Effector memory CD8-positive, alpha-beta T cell (primary cell): ENCODE measurements around the gene CSK.

ENCODE experiments used
- ATAC-seq: fragments of 150-1000 bp; cut with Tn5 transposase; replicated peaks from 2 replicates; pipeline ENCODE4 v1.10.0; 2021; ENCODE audit warnings: mild to moderate bottlenecking, moderate library complexity
- DNase-seq, 3 experiments: peaks; one replicate each; pipeline ENCODE4 v3.0.0; 2021
- H3K27ac Mint-ChIP-seq, 2 donors: one replicate each; pipeline ENCODE4 v1.8.0; 2022; ENCODE audit warnings: mild to moderate bottlenecking in 2 of 2, mixed read lengths in 2 of 2, moderate library complexity in 2 of 2
- H3K27me3 Mint-ChIP-seq, 2 donors: one replicate each; pipeline ENCODE4 v1.8.0; 2022; ENCODE audit warnings: mixed read lengths in 2 of 2
- H3K36me3 Mint-ChIP-seq: one replicate; pipeline ENCODE4 v1.8.0; 2022; ENCODE audit warnings: mild to moderate bottlenecking, moderate library complexity, mixed read lengths; ENCODE audit not compliant: insufficient read depth
- H3K4me1 Mint-ChIP-seq, 2 donors: one replicate each; pipeline ENCODE4 v1.8.0; 2022; ENCODE audit warnings: low read depth in 2 of 2, mixed read lengths in 2 of 2
- H3K4me3 Mint-ChIP-seq, 2 donors: one replicate each; pipeline ENCODE4 v1.8.0; 2022; ENCODE audit warnings: mild to moderate bottlenecking in 2 of 2, mixed read lengths in 2 of 2, moderate library complexity in 2 of 2
- H3K9me3 Mint-ChIP-seq, 2 donors: one replicate each; pipeline ENCODE4 v1.8.0; 2022; ENCODE audit warnings: mixed read lengths in 2 of 2

CSK gene

DNA sequence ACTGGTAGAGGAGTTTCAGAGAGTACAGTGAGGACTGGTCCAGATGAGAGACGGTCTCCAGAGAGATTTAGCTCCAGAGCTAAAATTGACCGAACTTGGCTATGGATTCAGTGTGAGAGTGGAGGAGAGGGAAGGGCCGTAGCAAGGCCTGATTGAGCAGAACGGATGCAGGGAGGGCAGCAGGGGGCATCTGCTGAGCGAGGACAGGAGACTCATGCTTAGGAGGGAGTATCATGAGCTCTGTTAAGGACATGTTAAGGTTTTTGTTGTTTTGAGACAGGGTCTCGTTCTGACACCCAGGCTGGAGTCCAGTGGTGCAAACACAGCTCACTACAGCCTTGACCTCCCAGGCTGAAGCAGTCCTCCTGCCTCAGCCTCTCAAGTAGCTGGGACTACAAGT lies 23.1 kb downstream of the CSK start:
- Mint-ChIP-seq H3K36me3 (peaks cover 48% of the 10 kb centered on the region), H3K9me3 (no peaks in the 10 kb centered on the region), H3K27me3 (no peaks in the 10 kb centered on the region), H3K4me1 (peaks cover 26 to 36% of the 10 kb centered on the region in 2 donors), H3K27ac (peak overlapping the region; percentile 67 to 80), H3K4me3 (no peak overlapping the region)
- no peak for ATAC-seq
- DNase-seq = no peak

DNA sequence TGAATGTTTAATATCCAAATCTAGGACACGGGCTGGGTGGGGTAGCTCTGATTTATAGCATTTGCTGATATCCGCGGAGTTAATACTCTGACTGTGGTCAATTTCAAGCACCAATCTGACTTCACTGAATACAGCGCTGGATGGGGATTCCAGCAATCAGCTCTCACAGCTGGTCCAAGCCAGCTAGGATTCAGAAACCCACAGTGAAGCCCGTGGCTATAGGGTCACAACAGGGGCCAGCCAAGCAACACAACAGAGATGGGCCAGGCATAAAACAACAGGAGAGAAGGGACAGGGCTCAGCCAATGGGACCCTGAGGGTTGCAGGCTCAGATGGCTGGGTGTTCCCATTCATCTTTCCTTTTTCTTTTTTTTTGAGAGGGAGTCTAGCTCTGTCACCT lies 25.4 kb downstream of the CSK start:
- peaks cover 24% of the 10 kb centered on the region for H3K36me3 Mint-ChIP-seq
- DNase-seq (no peak), ATAC-seq (no peak)
- no peaks in the 10 kb centered on the region for H3K27me3 Mint-ChIP-seq
- peak overlapping the region; percentile 33 to 82 for H3K27ac Mint-ChIP-seq
- no peaks in the 10 kb centered on the region for H3K9me3 Mint-ChIP-seq
- no peak overlapping the region for H3K4me3 Mint-ChIP-seq
- peaks cover 22 to 32% of the 10 kb centered on the region in 2 donors for H3K4me1 Mint-ChIP-seq

GRCh38 chr15:74808078-74808839 lies 26.4 kb downstream of the CSK start:
- Mint-ChIP-seq H3K27me3 (no peaks in the 10 kb centered on the region), H3K27ac (peak overlapping the region; percentile 53 to 82), H3K9me3 (no peaks in the 10 kb centered on the region), H3K4me1 (peaks cover 22 to 32% of the 10 kb centered on the region in 2 donors), H3K36me3 (peaks cover 14% of the 10 kb centered on the region), H3K4me3 (no peak overlapping the region)
- ATAC-seq (no peak), DNase-seq (no peak)

DNA sequence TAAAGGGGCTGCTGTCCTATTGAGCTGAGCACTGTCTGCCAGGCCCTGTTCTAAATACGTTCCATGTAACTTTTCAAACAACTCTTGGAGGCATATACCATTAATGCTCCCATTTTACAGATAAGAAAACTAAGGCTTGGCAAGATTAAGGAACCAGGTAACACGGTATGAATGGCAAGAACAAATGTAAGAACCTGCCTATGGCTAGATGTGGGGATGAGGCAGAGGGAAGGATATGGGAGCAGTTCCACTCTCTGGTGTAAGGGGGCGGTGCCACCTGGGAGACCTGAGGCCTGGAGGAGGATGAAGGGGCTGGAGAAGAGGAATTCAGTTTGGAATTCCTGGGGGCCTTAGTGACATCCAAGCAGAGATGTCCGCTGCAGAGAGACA lies 27.0 kb downstream of the CSK start:
- Mint-ChIP-seq H3K4me3 (no peak overlapping the region), H3K9me3 (no peaks in the 10 kb centered on the region), H3K27ac (peak overlapping the region; percentile 53 to 82), H3K36me3 (peaks cover 10% of the 10 kb centered on the region), H3K27me3 (no peaks in the 10 kb centered on the region), H3K4me1 (peaks cover 22 to 31% of the 10 kb centered on the region in 2 donors)
- DNase-seq (no peak), ATAC-seq (no peak)

DNA sequence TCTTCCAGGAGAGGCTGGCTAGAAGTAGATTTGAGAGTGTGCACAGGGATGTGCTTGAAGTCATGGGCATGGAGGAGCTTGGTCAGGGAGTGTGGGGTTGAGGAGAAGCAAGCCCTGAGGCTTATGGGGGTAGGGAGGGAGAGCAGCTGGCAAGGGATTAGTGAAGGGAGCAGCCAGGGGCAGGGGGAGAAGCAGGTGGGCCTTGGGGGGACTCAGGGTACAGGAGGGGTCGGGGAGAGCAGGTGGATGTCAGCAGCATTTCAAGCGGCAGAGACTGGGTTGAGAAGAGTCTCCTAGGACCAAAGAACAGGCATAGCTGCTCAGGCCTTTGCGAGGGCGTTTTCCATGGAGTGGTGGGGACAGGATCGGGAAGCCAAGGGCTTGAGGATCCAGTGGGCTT lies 27.4 kb downstream of the CSK start:
- H3K4me1 Mint-ChIP-seq = peaks cover 22 to 27% of the 10 kb centered on the region in 2 donors
- ATAC-seq = no peak

GRCh38 chr15:74809956-74810355 lies 28.1 kb downstream of the CSK start:
- DNase-seq (no peak), ATAC-seq (no peak)
- H3K27ac Mint-ChIP-seq = peak overlapping the region in 1 of 2 donors; percentile 82
- no peak overlapping the region for H3K4me3 Mint-ChIP-seq
- peaks cover 20 to 26% of the 10 kb centered on the region in 2 donors for H3K4me1 Mint-ChIP-seq
- no peaks in the 10 kb centered on the region for H3K9me3 Mint-ChIP-seq
- peaks cover 7% of the 10 kb centered on the region for H3K36me3 Mint-ChIP-seq
- no peaks in the 10 kb centered on the region for H3K27me3 Mint-ChIP-seq

More for the DNA sequence above, 27.4 kb downstream of the CSK start:
- H3K27me3 Mint-ChIP-seq = no peaks in the 10 kb centered on the region
- peaks cover 7% of the 10 kb centered on the region for H3K36me3 Mint-ChIP-seq
- no peaks in the 10 kb centered on the region for H3K9me3 Mint-ChIP-seq
- DNase-seq = no peak
- H3K4me3 Mint-ChIP-seq = no peak overlapping the region
- peak overlapping the region; percentile 53 to 82 for H3K27ac Mint-ChIP-seq

- Mint-ChIP-seq H3K9me3 (no peaks in the 10 kb centered on the region), H3K4me3 (no peak within 1 kb of the TSS), H3K27me3 (peaks cover 0 to 6% of the 10 kb centered on the region in 2 donors), H3K36me3 (peaks cover 4% of the 10 kb centered on the region), H3K4me1 (peaks cover 14 to 15% of the 10 kb centered on the region in 2 donors), H3K27ac (no peak within 1 kb of the TSS)
- no peak for ATAC-seq
- no peak for DNase-seq
Measured at GRCh38 chr15:74812533-74812932, 30.7 kb downstream of the CSK start, which contains the start of gene LMAN1L. Gene LMAN1L (plus strand): TSS chr15:74812835. CDS start chr15:74812855, 20 bp downstream.

DNA sequence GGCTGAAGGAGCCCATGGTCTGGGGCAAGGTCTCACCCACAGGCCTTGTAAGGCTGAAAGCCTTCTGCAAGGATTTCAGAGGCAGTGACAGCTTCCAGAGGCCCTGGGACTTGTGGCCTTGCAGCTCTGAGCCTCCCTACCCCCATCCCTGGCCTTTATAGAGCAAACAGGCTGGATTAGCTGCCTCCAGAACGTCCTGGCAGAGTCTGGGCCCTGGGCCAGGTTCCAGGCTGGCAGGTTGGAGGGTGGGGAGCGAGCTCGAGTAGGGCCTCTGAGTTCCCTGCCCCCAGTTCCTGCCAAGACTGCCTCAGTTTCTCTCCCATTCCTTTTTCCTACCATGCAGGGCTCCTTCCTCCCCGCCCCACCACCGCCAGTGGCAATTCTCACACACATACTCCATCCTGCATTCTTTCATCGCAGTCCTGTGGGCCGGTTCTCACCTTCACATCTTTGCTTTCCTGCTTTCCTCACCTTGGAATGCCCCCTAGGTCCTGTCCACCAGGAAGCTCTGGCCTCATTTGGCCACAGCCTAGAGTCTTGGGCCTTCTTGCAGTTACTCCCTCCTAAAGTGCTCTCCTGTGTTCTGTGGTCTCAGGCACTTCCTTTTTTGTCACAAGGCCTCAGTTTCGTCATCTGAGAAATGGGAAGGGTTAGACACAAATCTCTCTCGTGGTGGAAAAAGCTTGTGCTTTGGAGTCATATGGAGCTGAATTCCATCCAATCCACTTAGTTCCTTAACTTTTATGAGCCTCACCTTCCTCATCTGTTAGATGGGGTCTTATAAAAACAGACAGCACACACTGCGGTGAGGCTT lies 33.4 kb downstream of the CSK start:
- Mint-ChIP-seq H3K9me3 (no peaks in the 10 kb centered on the region), H3K4me3 (no peak overlapping the region), H3K36me3 (no peaks in the 10 kb centered on the region), H3K27me3 (peaks cover 0 to 21% of the 10 kb centered on the region in 2 donors), H3K27ac (no peak overlapping the region), H3K4me1 (peaks cover 10 to 11% of the 10 kb centered on the region in 2 donors)
- ATAC-seq = no peak
- no peak for DNase-seq

DNA sequence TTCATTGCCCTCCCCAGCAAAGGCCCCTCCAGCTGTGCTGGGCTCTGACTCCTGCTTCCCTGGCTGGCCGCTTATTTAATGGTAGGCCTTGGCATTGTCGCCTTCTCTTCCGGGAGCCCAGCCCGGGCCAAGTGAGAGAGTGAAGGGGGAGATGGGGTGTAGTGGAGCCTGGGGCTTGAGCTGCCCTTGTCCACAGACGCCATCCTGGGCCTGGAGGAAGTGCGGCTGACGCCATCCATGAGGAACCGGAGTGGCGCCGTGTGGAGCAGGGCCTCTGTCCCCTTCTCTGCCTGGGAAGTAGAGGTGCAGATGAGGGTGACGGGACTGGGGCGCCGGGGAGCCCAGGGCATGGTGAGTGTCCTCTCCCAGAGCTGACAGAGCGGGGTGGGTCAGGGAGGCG lies 34.1 kb downstream of the CSK start:
- no peak for ATAC-seq
- Mint-ChIP-seq H3K4me1 (peaks cover 10 to 11% of the 10 kb centered on the region in 2 donors), H3K4me3 (no peak overlapping the region), H3K27me3 (peaks cover 0 to 26% of the 10 kb centered on the region in 2 donors), H3K36me3 (no peaks in the 10 kb centered on the region), H3K27ac (no peak overlapping the region), H3K9me3 (no peaks in the 10 kb centered on the region)
- DNase-seq = no peak

DNA sequence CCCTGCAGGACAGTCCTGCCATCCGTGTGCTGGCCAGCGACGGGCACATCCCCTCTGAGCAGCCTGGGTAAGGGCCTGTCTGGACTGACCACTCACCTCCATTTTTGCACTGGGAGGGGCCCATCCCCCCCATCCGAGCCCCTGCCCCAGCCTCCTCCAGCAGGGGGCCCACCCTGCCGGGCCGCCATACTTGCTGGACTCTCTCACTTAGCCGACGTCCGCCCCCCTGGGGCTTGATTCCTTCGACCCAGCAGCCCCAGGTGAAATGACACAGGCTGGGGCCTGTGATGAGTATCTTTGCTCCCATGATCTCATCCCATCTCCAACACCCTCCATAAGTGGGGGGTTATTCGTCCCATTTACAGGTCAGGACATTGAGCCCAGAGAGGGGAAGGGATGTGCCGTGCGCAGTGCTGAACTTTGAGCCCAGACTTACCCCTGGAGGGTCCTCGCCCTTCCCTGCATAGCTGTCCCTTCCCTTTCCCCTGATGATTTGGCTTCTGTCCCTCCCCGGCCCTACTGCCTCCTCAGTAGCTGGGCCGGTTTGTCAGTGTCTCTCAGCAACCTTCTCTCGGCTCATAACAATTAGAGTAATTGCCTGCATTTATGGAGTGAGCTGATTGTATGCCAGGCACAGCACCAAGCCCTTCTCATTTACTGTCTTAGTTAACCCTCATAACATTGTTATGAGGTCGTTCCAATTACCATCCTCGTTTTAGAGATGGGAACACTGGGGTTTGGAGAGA lies 34.9 kb downstream of the CSK start:
- DNase-seq = no peak
- no peak for ATAC-seq
- Mint-ChIP-seq H3K27ac (no peak overlapping the region), H3K4me3 (no peak overlapping the region), H3K9me3 (no peaks in the 10 kb centered on the region), H3K4me1 (peaks cover 10 to 11% of the 10 kb centered on the region in 2 donors), H3K36me3 (no peaks in the 10 kb centered on the region), H3K27me3 (peaks cover 0 to 26% of the 10 kb centered on the region in 2 donors)

DNA sequence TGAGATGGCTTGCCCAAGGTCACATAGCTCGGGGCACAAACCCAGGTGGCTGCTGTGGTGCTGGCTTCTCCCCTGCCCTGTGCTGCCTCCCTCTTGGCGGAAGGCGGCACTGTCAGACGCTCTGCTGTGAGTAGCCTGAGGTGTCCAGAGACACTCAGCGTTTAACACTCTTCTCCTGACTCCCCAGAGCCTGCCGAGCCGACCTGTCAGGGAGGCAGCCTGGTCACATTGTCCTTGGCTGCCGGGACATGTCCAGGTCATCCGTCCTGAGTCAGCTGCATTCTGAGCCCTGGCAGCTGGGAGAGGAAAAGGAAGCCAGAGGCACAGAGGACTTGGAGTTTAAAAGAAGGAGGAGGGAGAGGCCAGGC lies 35.5 kb downstream of the CSK start:
- ATAC-seq (no peak), DNase-seq (no peak)
- no peaks in the 10 kb centered on the region for H3K36me3 Mint-ChIP-seq
- H3K27me3 Mint-ChIP-seq = peaks cover 0 to 26% of the 10 kb centered on the region in 2 donors
- no peaks in the 10 kb centered on the region for H3K9me3 Mint-ChIP-seq
- peaks cover 10 to 11% of the 10 kb centered on the region in 2 donors for H3K4me1 Mint-ChIP-seq
- H3K27ac Mint-ChIP-seq = no peak overlapping the region
- H3K4me3 Mint-ChIP-seq = no peak overlapping the region

DNA sequence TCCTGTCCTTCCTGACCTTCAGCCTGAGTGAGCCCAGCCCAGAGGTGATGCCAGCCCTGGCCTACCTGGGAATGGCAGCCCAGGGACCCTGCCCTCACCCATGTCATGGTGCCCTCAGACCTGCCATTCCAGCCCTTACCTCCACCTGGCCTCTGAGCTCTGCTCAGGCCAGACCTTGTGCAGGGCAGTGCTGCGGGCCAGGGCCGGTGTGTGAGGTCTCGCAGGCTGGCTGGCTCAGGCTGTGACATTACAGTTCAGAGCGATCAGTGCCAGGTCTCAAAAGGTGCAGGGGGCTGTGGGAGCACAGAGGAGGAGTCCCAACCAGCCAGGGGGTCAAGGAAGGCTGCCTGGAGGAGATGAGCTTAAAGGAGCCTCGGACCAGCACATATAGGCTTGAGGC lies 38.2 kb downstream of the CSK start:
- no peaks in the 10 kb centered on the region for H3K9me3 Mint-ChIP-seq
- no peaks in the 10 kb centered on the region for H3K36me3 Mint-ChIP-seq
- peak overlapping the region in 1 of 2 donors; percentile 20 for H3K27ac Mint-ChIP-seq
- no peak for DNase-seq
- H3K27me3 Mint-ChIP-seq = peaks cover 6 to 37% of the 10 kb centered on the region in 2 donors
- no peak overlapping the region for H3K4me3 Mint-ChIP-seq
- H3K4me1 Mint-ChIP-seq = peaks cover 10 to 11% of the 10 kb centered on the region in 2 donors
- no peak for ATAC-seq

- Mint-ChIP-seq H3K36me3 (no peaks in the 10 kb centered on the region), H3K27ac (no peak overlapping the region), H3K27me3 (peaks cover 6 to 46% of the 10 kb centered on the region in 2 donors), H3K9me3 (no peaks in the 10 kb centered on the region), H3K4me3 (no peak overlapping the region), H3K4me1 (peaks cover 10 to 11% of the 10 kb centered on the region in 2 donors)
- DNase-seq (no peak), ATAC-seq (no peak)
Measured at GRCh38 chr15:74821091-74821789, 39.4 kb downstream of the CSK start.
